Neural cell (in vitro differentiated cells): ENCODE results near the gene SETD1A. TPM values are rescaled to one million over a fixed set of nuclear protein-coding genes. Genes with fewer than 3 reads are reported as not detected.

Experiments used
- H2AFZ ChIP-seq: fragments of 200-600, 300-800 bp; sonication (generic), shearing (Covaris generic); 2 replicates; pipeline ENCODE4 v1.6.0; 2014; ENCODE audit warnings: low read depth, mild to moderate bottlenecking, antibody characterized with exemption, low read length, moderate library complexity
- H3F3A ChIP-seq: fragments of 200-600 bp; shearing (Covaris generic); 2 replicates; pipeline ENCODE4 v1.6.1; 2016; ENCODE audit warnings: mild to moderate bottlenecking, moderate library complexity, mixed read lengths, antibody characterized with exemption, low read length; ENCODE audit not compliant: insufficient read depth, poor library complexity, severe bottlenecking
- H3K27ac ChIP-seq: fragments of 200-600, 300-800 bp; sonication (generic), shearing (Covaris generic); 2 replicates; pipeline ENCODE4 v1.5.1; 2014; ENCODE audit warnings: mild to moderate bottlenecking, low read length, moderate library complexity
- H3K27me3 ChIP-seq: fragments of 300-800, 200-600 bp; sonication (generic), shearing (Covaris generic); 2 replicates; pipeline ENCODE4 v1.6.0; 2014; ENCODE audit warnings: mild to moderate bottlenecking, low read depth, low read length, moderate library complexity; ENCODE audit not compliant: insufficient read depth
- H3K36me3 ChIP-seq: fragments of 300-800, 200-600 bp; sonication (generic), shearing (Covaris generic); 2 replicates; pipeline ENCODE4 v1.5.1; 2014; ENCODE audit warnings: mild to moderate bottlenecking, antibody characterized with exemption, low read length, moderate library complexity; ENCODE audit not compliant: insufficient read depth
- H3K4me2 ChIP-seq: fragments of 300-800, 200-600 bp; sonication (generic), shearing (Covaris generic); 2 replicates; pipeline ENCODE4 v1.6.0; 2014; ENCODE audit warnings: mild to moderate bottlenecking, low read length
- H3K4me3 ChIP-seq: fragments of 300-800, 200-600 bp; sonication (generic), shearing (Covaris generic); 2 replicates; pipeline ENCODE4 v1.5.1; 2014; ENCODE audit warnings: mild to moderate bottlenecking, low read length, moderate library complexity
- H3K79me2 ChIP-seq: fragments of 200-600 bp; shearing (Covaris generic); replicated peaks from 2 replicates; pipeline ENCODE4 v1.6.0; 2014; ENCODE audit warnings: mild to moderate bottlenecking, low read length, moderate library complexity; ENCODE audit not compliant: insufficient read depth
- H3K9ac ChIP-seq: fragments of 300-800, 200-600 bp; sonication (generic), shearing (Covaris generic); 2 replicates; pipeline ENCODE4 v1.6.1; 2016; ENCODE audit warnings: mild to moderate bottlenecking, low read length, mixed read lengths
- H3K9me2 ChIP-seq: fragments of 200-600 bp; shearing (Covaris generic); 2 replicates; pipeline ENCODE4 v1.6.1; 2016; ENCODE audit warnings: mild to moderate bottlenecking, low read length, mixed read lengths; ENCODE audit not compliant: insufficient read depth
- H3K9me3 ChIP-seq: fragments of 200-600, 300-800 bp; sonication (generic), shearing (Covaris generic); 2 replicates; pipeline ENCODE4 v1.6.1; 2016; ENCODE audit warnings: mild to moderate bottlenecking, mixed run types, low read length, moderate library complexity, mixed read lengths
- H4K20me1 ChIP-seq: fragments of 200-600 bp; shearing (Covaris generic); 2 replicates; pipeline ENCODE4 v1.6.1; 2016; ENCODE audit warnings: mild to moderate bottlenecking, mixed run types; ENCODE audit not compliant: insufficient read depth
- CTCF ChIP-seq: fragments of 450-650 bp; IDR thresholded peaks from 2 replicates; pipeline ENCODE4 v1.5.1; 2014; ENCODE audit warnings: antibody characterized with exemption, mild to moderate bottlenecking, moderate library complexity; ENCODE audit not compliant: poor library complexity, severe bottlenecking
- EP300 ChIP-seq: fragments of 450-650 bp; conservative IDR thresholded peaks from 2 replicates; pipeline ENCODE4 v1.6.1; 2014; ENCODE audit warnings: antibody characterized with exemption, mild to moderate bottlenecking, moderate library complexity; ENCODE audit not compliant: poor library complexity, severe bottlenecking
- EZH2 ChIP-seq: fragments of 200-600, 300-800 bp; shearing (Covaris generic), sonication (generic); IDR thresholded peaks from 2 replicates; pipeline ENCODE4 v1.6.1; 2014; ENCODE audit warnings: antibody characterized with exemption, low read length, borderline replicate concordance, mild to moderate bottlenecking; ENCODE audit not compliant: insufficient read depth, poor library complexity, severe bottlenecking
- MXI1 ChIP-seq: fragments of 450-650 bp; conservative IDR thresholded peaks from 2 replicates; pipeline ENCODE4 v1.6.1; 2014; ENCODE audit warnings: antibody characterized with exemption, mild to moderate bottlenecking; ENCODE audit not compliant: poor library complexity, severe bottlenecking
- POLR2AphosphoS5 ChIP-seq: IDR thresholded peaks from 2 replicates; pipeline ENCODE4 v1.6.1; 2012
- RAD21 ChIP-seq: fragments of 450-650 bp; conservative IDR thresholded peaks from 2 replicates; pipeline ENCODE4 v1.6.1; 2014; ENCODE audit warnings: antibody characterized with exemption, mild to moderate bottlenecking, moderate library complexity
- SMC3 ChIP-seq: fragments of 450-650 bp; conservative IDR thresholded peaks from 2 replicates; pipeline ENCODE4 v1.6.1; 2014; ENCODE audit warnings: antibody characterized with exemption, mild to moderate bottlenecking, moderate library complexity; ENCODE audit not compliant: poor library complexity
- TAF1 ChIP-seq: IDR thresholded peaks from 2 replicates; pipeline ENCODE4 v1.6.1; 2012; ENCODE audit warnings: low read depth
- polyA plus RNA-seq: library from polyadenylated mRNA; depleted of rRNA; stranded (reverse); fragments of >200 nt; gene quantifications from 2 replicates; pipeline ENCODE4 v1.2.3, GENCODE V29; 2014
- TF ChIP-seq, protein P1 (sequence below): IDR thresholded peaks from 2 replicates; pipeline ENCODE4 v1.6.1; 2012; ENCODE audit warnings: borderline replicate concordance

SETD1A gene
- polyA plus RNA-seq, 1 donor from 2014 or later = 1.4 TPM

- Histone ChIP-seq H3K4me3 (no peak overlapping the region), H4K20me1 (no peaks in the 10 kb centered on the region), H3K4me2 (no peak overlapping the region), H3K79me2 (peaks cover 8% of the 10 kb centered on the region), H3K9me3 (no peaks in the 10 kb centered on the region), H3K9me2 (no peaks in the 10 kb centered on the region), H3K9ac (no peak overlapping the region), H3K36me3 (no peaks in the 10 kb centered on the region), H3K27ac (no peak overlapping the region), H2AFZ (no peak overlapping the region), H3K27me3 (no peaks in the 10 kb centered on the region), H3F3A (peaks cover 5% of the 10 kb centered on the region)
- no peak for TF ChIP-seq EZH2
- TF ChIP-seq TAF1 = no peak
- no peak for TF ChIP-seq MXI1
- no peak for TF ChIP-seq SMC3
- TF ChIP-seq RAD21 = no peak
- no peak for TF ChIP-seq CTCF
- no peak for TF ChIP-seq EP300
- TF ChIP-seq POLR2AphosphoS5 = no peak
- TF ChIP-seq, protein P1, sequence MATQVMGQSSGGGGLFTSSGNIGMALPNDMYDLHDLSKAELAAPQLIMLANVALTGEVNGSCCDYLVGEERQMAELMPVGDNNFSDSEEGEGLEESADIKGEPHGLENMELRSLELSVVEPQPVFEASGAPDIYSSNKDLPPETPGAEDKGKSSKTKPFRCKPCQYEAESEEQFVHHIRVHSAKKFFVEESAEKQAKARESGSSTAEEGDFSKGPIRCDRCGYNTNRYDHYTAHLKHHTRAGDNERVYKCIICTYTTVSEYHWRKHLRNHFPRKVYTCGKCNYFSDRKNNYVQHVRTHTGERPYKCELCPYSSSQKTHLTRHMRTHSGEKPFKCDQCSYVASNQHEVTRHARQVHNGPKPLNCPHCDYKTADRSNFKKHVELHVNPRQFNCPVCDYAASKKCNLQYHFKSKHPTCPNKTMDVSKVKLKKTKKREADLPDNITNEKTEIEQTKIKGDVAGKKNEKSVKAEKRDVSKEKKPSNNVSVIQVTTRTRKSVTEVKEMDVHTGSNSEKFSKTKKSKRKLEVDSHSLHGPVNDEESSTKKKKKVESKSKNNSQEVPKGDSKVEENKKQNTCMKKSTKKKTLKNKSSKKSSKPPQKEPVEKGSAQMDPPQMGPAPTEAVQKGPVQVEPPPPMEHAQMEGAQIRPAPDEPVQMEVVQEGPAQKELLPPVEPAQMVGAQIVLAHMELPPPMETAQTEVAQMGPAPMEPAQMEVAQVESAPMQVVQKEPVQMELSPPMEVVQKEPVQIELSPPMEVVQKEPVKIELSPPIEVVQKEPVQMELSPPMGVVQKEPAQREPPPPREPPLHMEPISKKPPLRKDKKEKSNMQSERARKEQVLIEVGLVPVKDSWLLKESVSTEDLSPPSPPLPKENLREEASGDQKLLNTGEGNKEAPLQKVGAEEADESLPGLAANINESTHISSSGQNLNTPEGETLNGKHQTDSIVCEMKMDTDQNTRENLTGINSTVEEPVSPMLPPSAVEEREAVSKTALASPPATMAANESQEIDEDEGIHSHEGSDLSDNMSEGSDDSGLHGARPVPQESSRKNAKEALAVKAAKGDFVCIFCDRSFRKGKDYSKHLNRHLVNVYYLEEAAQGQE = no peak
Observed at GRCh38 chr16:30954993-30955392, 2.6 kb upstream of the SETD1A start.

- H3K4me3 ChIP-seq = peak overlapping the region; percentile 91
- H3K9me3 ChIP-seq = no peaks in the 10 kb centered on the region
- H3K36me3 ChIP-seq = no peaks in the 10 kb centered on the region
- peak overlapping the region; percentile 96 for H2AFZ ChIP-seq
- H3K9ac ChIP-seq = peak overlapping the region; percentile 97
- H3K27ac ChIP-seq = peak overlapping the region; percentile 97
- no peaks in the 10 kb centered on the region for H4K20me1 ChIP-seq
- H3K27me3 ChIP-seq = no peaks in the 10 kb centered on the region
- H3F3A ChIP-seq = peaks cover 5% of the 10 kb centered on the region
- peak overlapping the region; percentile 78 for H3K4me2 ChIP-seq
- TF ChIP-seq CTCF = peak; percentile 47
- TF ChIP-seq, protein P1 = peak; percentile 61
- no peak for TF ChIP-seq RAD21
- H3K9me2 ChIP-seq = no peaks in the 10 kb centered on the region
- H3K79me2 ChIP-seq = peaks cover 8% of the 10 kb centered on the region
Observed at GRCh38 chr16:30956601-30957455, 726 bp upstream of the SETD1A start.
